IMR-90 (cell line): ENCODE measurements around the gene GSTA5. TPM values are rescaled to one million over a fixed set of nuclear protein-coding genes. Genes with fewer than 3 reads are reported as not detected.

Experiments
- ATAC-seq: fragments of 200-7000 bp; cut with Tn5 transposase; 2 replicates; pipeline ENCODE4 v1.9.1; 2020; ENCODE audit warnings: low read depth, mild to moderate bottlenecking, moderate library complexity
- BruUV-seq: library from RNA; stranded (reverse); fragments of 400-500 nt; replicated peaks from 2 replicates; lab custom pipeline; 2021; lab: Mats Ljungman, UMichigan
- CTCF ChIA-PET: fragments of 300-600 bp; formaldehyde crosslinking; extraction: SDS; loops from one replicate; lab custom pipeline; 2021; ENCODE audit warnings: antibody characterized with exemption; lab: Yijun Ruan, JAX
- POLR2A ChIA-PET: fragments of 300-600 bp; sonication (Branson Sonifier 250); formaldehyde crosslinking; loops from one replicate; lab custom pipeline; 2022; ENCODE audit warnings: antibody characterized with exemption; ENCODE audit not compliant: unreplicated experiment; lab: Charles Lee
- DNase-seq: peaks from one replicate; pipeline ENCODE4 v3.0.0; 2013
- H2AFZ ChIP-seq: replicated peaks from 2 replicates; pipeline ENCODE3; 2013; ENCODE audit warnings: low read length, mild to moderate bottlenecking; ENCODE audit not compliant: poor library complexity
- H2AK5ac ChIP-seq: 2 replicates; pipeline ENCODE4 v1.6.1; 2013; ENCODE audit warnings: low read depth, low read length, inconsistent platforms
- H2AK9ac ChIP-seq: replicated peaks from 2 replicates; pipeline ENCODE3; 2013; ENCODE audit warnings: mild to moderate bottlenecking, low read depth, low read length, moderate library complexity; ENCODE audit not compliant: poor library complexity
- H2BK120ac ChIP-seq: 2 replicates; pipeline ENCODE4 v1.6.1; 2013; ENCODE audit warnings: low read depth, low read length, inconsistent platforms
- H2BK15ac ChIP-seq: 3 replicates; pipeline ENCODE4 v1.6.1; 2013; ENCODE audit warnings: low read depth, low read length, inconsistent platforms
- H2BK20ac ChIP-seq: 2 replicates; pipeline ENCODE4 v1.6.1; 2013; ENCODE audit warnings: low read depth, mild to moderate bottlenecking, inconsistent platforms, low read length, moderate library complexity
- H2BK5ac ChIP-seq: 2 replicates; pipeline ENCODE4 v1.6.1; 2013; ENCODE audit warnings: mild to moderate bottlenecking, low read depth, low read length, inconsistent platforms; ENCODE audit not compliant: poor library complexity, severe bottlenecking
- H3K14ac ChIP-seq: replicated peaks from 2 replicates; pipeline ENCODE4 v1.6.1; 2013; ENCODE audit warnings: low read depth, low read length, inconsistent platforms
- H3K18ac ChIP-seq: 2 replicates; pipeline ENCODE4 v1.6.1; 2013; ENCODE audit warnings: low read depth, low read length, control low read depth
- H3K23ac ChIP-seq: 2 replicates; pipeline ENCODE4 v1.6.1; 2013; ENCODE audit warnings: low read depth, low read length, inconsistent platforms
- H3K27ac ChIP-seq: 2 replicates; pipeline ENCODE4 v1.5.1; 2013; ENCODE audit warnings: mild to moderate bottlenecking, control low read depth, low read length; ENCODE audit not compliant: insufficient read depth
- H3K27me3 ChIP-seq: 2 replicates; pipeline ENCODE4 v1.6.1; 2013; ENCODE audit warnings: low read length; ENCODE audit not compliant: control insufficient read depth, insufficient read depth
- H3K36me3 ChIP-seq: 2 replicates; pipeline ENCODE4 v1.6.1; 2013; ENCODE audit warnings: low read length, mixed read lengths; ENCODE audit not compliant: control insufficient read depth, insufficient read depth
- H3K4ac ChIP-seq: 2 replicates; pipeline ENCODE4 v1.6.1; 2013; ENCODE audit warnings: low read depth, low read length, inconsistent platforms
- H3K4me1 ChIP-seq: 2 replicates; pipeline ENCODE4 v1.6.1; 2013; ENCODE audit warnings: low read length, mixed read lengths; ENCODE audit not compliant: control insufficient read depth, insufficient read depth
- H3K4me2 ChIP-seq: 2 replicates; pipeline ENCODE4 v1.6.1; 2013; ENCODE audit warnings: low read depth, mild to moderate bottlenecking, control low read depth, low read length, moderate library complexity
- H3K4me3 ChIP-seq: 2 replicates; pipeline ENCODE4 v1.5.1; 2013; ENCODE audit warnings: low read depth, mild to moderate bottlenecking, control low read depth, low read length, moderate library complexity; ENCODE audit not compliant: insufficient read depth
- H3K56ac ChIP-seq: 2 replicates; pipeline ENCODE4 v1.6.1; 2013; ENCODE audit warnings: low read length, inconsistent platforms; ENCODE audit not compliant: insufficient read depth; ENCODE audit errors: extremely low read depth
- H3K79me1 ChIP-seq, 2 experiments: 2 replicates each; pipeline ENCODE4 v1.6.1; 2013; ENCODE audit warnings: low read length in 2 of 2, inconsistent platforms in 1 of 2, low read depth in 1 of 2
- H3K9ac ChIP-seq: 2 replicates; pipeline ENCODE4 v1.6.1; 2013; ENCODE audit warnings: low read depth, low read length, control low read depth
- H3K9me1 ChIP-seq: 2 replicates; pipeline ENCODE4 v1.6.1; 2013; ENCODE audit warnings: low read length, inconsistent platforms; ENCODE audit not compliant: insufficient read depth
- H3K9me3 ChIP-seq: 2 replicates; pipeline ENCODE4 v1.6.1; 2013; ENCODE audit warnings: low read length; ENCODE audit not compliant: control insufficient read depth, insufficient read depth
- H4K20me1 ChIP-seq: 2 replicates; pipeline ENCODE4 v1.6.1; 2013; ENCODE audit warnings: low read length, inconsistent platforms; ENCODE audit not compliant: insufficient read depth
- H4K5ac ChIP-seq: 2 replicates; pipeline ENCODE4 v1.6.1; 2013; ENCODE audit warnings: mild to moderate bottlenecking, low read depth, low read length, control low read depth
- H4K8ac ChIP-seq, 2 experiments: 2 replicates each; pipeline ENCODE4 v1.6.1; 2013; ENCODE audit warnings: low read depth in 2 of 2, low read length in 2 of 2, control low read depth in 1 of 2, inconsistent platforms in 1 of 2
- H4K91ac ChIP-seq: 2 replicates; pipeline ENCODE4 v1.6.1; 2013; ENCODE audit warnings: low read depth, low read length, inconsistent platforms; ENCODE audit not compliant: insufficient read depth
- BHLHE40 ChIP-seq: fragments of 150-350 bp; IDR thresholded peaks from 2 replicates; pipeline ENCODE4 v1.6.1; 2016; ENCODE audit warnings: mild to moderate bottlenecking, low read depth, low read length
- CEBPB ChIP-seq: IDR thresholded peaks from 2 replicates; pipeline ENCODE4 v1.6.1; 2012; ENCODE audit warnings: low read depth, low read length, improper control_type of control experiment
- CHD1 ChIP-seq: IDR thresholded peaks from 2 replicates; pipeline ENCODE4 v1.6.1; 2012; ENCODE audit warnings: low read depth, low read length, improper control_type of control experiment
- CTCF ChIP-seq: conservative IDR thresholded peaks from 2 replicates; pipeline ENCODE4 v1.5.1; 2012; ENCODE audit warnings: mild to moderate bottlenecking, low read depth, low read length, improper control_type of control experiment
- ELK1 ChIP-seq: fragments of 150-350 bp; IDR thresholded peaks from 2 replicates; pipeline ENCODE4 v1.6.1; 2016; ENCODE audit warnings: low read depth, mild to moderate bottlenecking, low read length, moderate library complexity, borderline replicate concordance
- MAFK ChIP-seq: IDR thresholded peaks from 2 replicates; pipeline ENCODE4 v1.6.1; 2012; ENCODE audit warnings: low read depth, low read length, improper control_type of control experiment
- MXI1 ChIP-seq: IDR thresholded peaks from 2 replicates; pipeline ENCODE4 v1.6.1; 2012; ENCODE audit warnings: low read depth, mild to moderate bottlenecking, low read length, moderate library complexity, borderline replicate concordance
- POLR2A ChIP-seq: IDR thresholded peaks from 2 replicates; pipeline ENCODE4 v1.6.1; 2012; ENCODE audit warnings: mild to moderate bottlenecking, low read depth, low read length
- RAD21 ChIP-seq: IDR thresholded peaks from 2 replicates; pipeline ENCODE4 v1.6.1; 2012; ENCODE audit warnings: low read length, improper control_type of control experiment
- RCOR1 ChIP-seq: IDR thresholded peaks from 2 replicates; pipeline ENCODE4 v1.6.1; 2012; ENCODE audit warnings: mild to moderate bottlenecking, low read length, improper control_type of control experiment; ENCODE audit not compliant: insufficient replicate concordance
- RFX5 ChIP-seq: IDR thresholded peaks from 2 replicates; pipeline ENCODE4 v1.8.0; 2012; ENCODE audit warnings: low read depth, mild to moderate bottlenecking, low read length, moderate library complexity
- SMC3 ChIP-seq: fragments of 150-350 bp; IDR thresholded peaks from 2 replicates; pipeline ENCODE4 v1.6.1; 2016; ENCODE audit warnings: low read depth, mild to moderate bottlenecking, antibody characterized with exemption, low read length, moderate library complexity
- USF2 ChIP-seq: fragments of 150-350 bp; IDR thresholded peaks from 2 replicates; pipeline ENCODE4 v1.6.1; 2017; ENCODE audit warnings: mild to moderate bottlenecking, antibody characterized with exemption, low read length, low read depth
- WGBS, 2 experiments: methylation state at CpG; one replicate each; pipeline versions ENCODE4 v1.1.5 to v1.1.7; 2013; ENCODE audit warnings: missing lambda C conversion rate in 2 of 2; ENCODE audit not compliant: insufficient read length in 1 of 2; ENCODE audit errors: extremely low coverage in 2 of 2; 5-methylcytosine and 5-hydroxymethylcytosine counted together
- dilution Hi-C: fragments of 300-500 bp; cut with HindIII; formaldehyde crosslinking; loops from one replicate; pipeline ENCODE4 v1.14.3; 2018; ENCODE audit warnings: low sequenced_read_pairs; ENCODE audit not compliant: unreplicated experiment
- in situ Hi-C: fragments of 300-500 bp; cut with MboI; formaldehyde crosslinking; loops from 3 replicates; pipeline ENCODE4 v1.14.3; 2019; ENCODE audit warnings: low sequenced_read_pairs, inconsistent platforms, mixed read lengths
- intact Hi-C: fragments of 100-400 bp; cut with micrococcal nuclease; formaldehyde crosslinking; loops from 2 replicates; pipeline ENCODE4 v1.10.0; 2022
- polyA plus RNA-seq, 3 experiments: library from polyadenylated mRNA; depleted of rRNA; stranded (reverse); fragments of >200 nt; gene quantifications; 2 replicates each; pipeline ENCODE4 v1.2.3, GENCODE V29; 2012; ENCODE audit warnings: low replicate concordance in 1 of 3
- total RNA-seq: library from RNA; depleted of rRNA; stranded (reverse); fragments of >200 nt; gene quantifications from 2 replicates; pipeline ENCODE4 v1.2.3, GENCODE V29; 2012

Gene GSTA5
- total and polyA plus RNA-seq, 2 of the 4 experiments (the other 2 are of a cell fraction), result not detected

- no peak for DNase-seq
- 89% methylated on average over 3 of the region's 24 CpGs; no CpG with 5 or more reads in 1 of the 2 experiments for WGBS, 2 experiments
These were observed 54.2 kb downstream of the GSTA5 start for GRCh38 chr6:52786249-52786956.

More at GRCh38 chr6:52786249-52786956, 54.2 kb downstream of the GSTA5 start:
- Histone ChIP-seq H4K91ac (no peak overlapping the region), H3K4me2 (no peak overlapping the region), H3K4me1 (peaks cover 9% of the 10 kb centered on the region), H3K27ac (no peak overlapping the region), H3K18ac (no peak overlapping the region), H3K9ac (no peak overlapping the region), H3K9me1 (peaks cover 8% of the 10 kb centered on the region), H3K14ac (no peak overlapping the region), H2AFZ (no peak overlapping the region), H4K5ac (no peak overlapping the region), H3K27me3 (no peaks in the 10 kb centered on the region), H2BK15ac (no peak overlapping the region), H3K56ac (no peak overlapping the region), H3K36me3 (no peaks in the 10 kb centered on the region), H2AK9ac (no peak overlapping the region), H3K23ac (no peak overlapping the region), H2BK120ac (no peak overlapping the region), H4K20me1 (no peaks in the 10 kb centered on the region), H2BK20ac (no peak overlapping the region), H2AK5ac (no peak overlapping the region), H3K4me3 (no peak overlapping the region), H2BK5ac (no peak overlapping the region), H3K79me1 (no peaks in the 10 kb centered on the region), H4K8ac (no peak overlapping the region), H3K4ac (no peak overlapping the region), H3K9me3 (no peaks in the 10 kb centered on the region)
- POLR2A ChIA-PET, result no interaction called here
- CTCF ChIA-PET, result no interaction called here
- ATAC-seq, result no peak
- in situ Hi-C loops (loop anchor here (5.0 kb wide), 1 partner anchor 41 kb away; no protein-coding TSS in a partner anchor), intact Hi-C loops (loop anchor here (1.0 kb wide), 1 partner anchor 40 kb away; no protein-coding TSS in a partner anchor), dilution Hi-C loops (no loop called here)
- TF ChIP-seq ELK1, result no peak
- no peak for TF ChIP-seq MXI1
- TF ChIP-seq RAD21, result no peak
- no peak for TF ChIP-seq RCOR1
- TF ChIP-seq USF2, result no peak
- TF ChIP-seq CHD1, result no peak
- TF ChIP-seq SMC3, result no peak
- TF ChIP-seq CTCF, result no peak
- no peak for TF ChIP-seq MAFK
- TF ChIP-seq BHLHE40, result no peak
- no peak for TF ChIP-seq POLR2A
- TF ChIP-seq RFX5, result no peak
- no peak for TF ChIP-seq CEBPB
- BruUV-seq, result no TSS peak
